Nephron (organoid): ENCODE measurements around the gene PAQR8.
A peak's percentile ranks its signal among the peaks of the same experiment; 100 is the strongest.

ENCODE experiments used
- H3K27ac Mint-ChIP-seq, 3 experiments: 2 replicates each; pipeline ENCODE4 v1.8.0; 2020; ENCODE audit warnings: mixed read lengths in 3 of 3, mild to moderate bottlenecking in 2 of 3, moderate library complexity in 1 of 3
- H3K27me3 Mint-ChIP-seq: 2 replicates; pipeline ENCODE4 v1.8.0; 2021; ENCODE audit warnings: low read depth, mild to moderate bottlenecking, moderate library complexity, mixed read lengths
- H3K36me3 Mint-ChIP-seq: 2 replicates; pipeline ENCODE4 v1.8.0; 2020; ENCODE audit warnings: low read depth, mixed read lengths
- H3K4me1 Mint-ChIP-seq: 2 replicates; pipeline ENCODE4 v1.8.0; 2020; ENCODE audit warnings: mixed read lengths
- H3K4me3 Mint-ChIP-seq, 3 experiments: 2 replicates each; pipeline ENCODE4 v1.8.0; 2020; ENCODE audit warnings: mild to moderate bottlenecking in 3 of 3, mixed read lengths in 3 of 3, moderate library complexity in 2 of 3
- H3K9me3 Mint-ChIP-seq: 2 replicates; pipeline ENCODE4 v1.8.0; 2020; ENCODE audit warnings: mixed read lengths
- TF ChIP-seq, protein P1 (sequence below), 3 experiments: fragments of 200-600 bp; sonication (generic); IDR thresholded peaks; one replicate each; pipeline ENCODE4 v1.5.0; 2021; ENCODE audit warnings: antibody characterized with exemption in 3 of 3; ENCODE audit not compliant: unreplicated experiment in 3 of 3

PAQR8 gene, protein sequence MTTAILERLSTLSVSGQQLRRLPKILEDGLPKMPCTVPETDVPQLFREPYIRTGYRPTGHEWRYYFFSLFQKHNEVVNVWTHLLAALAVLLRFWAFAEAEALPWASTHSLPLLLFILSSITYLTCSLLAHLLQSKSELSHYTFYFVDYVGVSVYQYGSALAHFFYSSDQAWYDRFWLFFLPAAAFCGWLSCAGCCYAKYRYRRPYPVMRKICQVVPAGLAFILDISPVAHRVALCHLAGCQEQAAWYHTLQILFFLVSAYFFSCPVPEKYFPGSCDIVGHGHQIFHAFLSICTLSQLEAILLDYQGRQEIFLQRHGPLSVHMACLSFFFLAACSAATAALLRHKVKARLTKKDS

DNA sequence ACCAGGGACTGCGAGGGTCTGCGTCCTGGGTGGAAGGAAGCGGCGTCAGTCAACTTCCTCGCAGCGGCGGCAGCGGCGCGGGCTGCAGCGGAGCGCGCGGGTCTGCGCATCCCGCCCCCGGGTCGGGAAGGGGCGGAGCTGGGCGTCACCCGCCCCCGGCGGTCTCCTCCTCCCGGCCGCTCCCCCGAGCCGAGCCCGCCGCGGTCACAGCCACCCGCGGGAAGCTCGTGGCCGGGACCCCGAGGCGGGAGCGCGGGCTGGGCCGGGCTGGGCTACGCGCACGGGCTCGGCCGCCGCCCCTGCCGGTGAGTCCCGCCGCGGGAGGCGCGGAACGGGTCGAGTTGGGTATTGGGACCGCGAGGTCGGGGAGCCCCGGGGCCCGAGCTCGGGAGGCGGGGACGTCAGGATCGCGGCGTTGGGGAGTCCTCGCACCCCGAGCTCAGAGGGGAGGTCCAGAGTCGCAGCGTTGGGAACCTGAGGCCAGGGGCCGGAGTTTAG, at the start of gene PAQR8:
Gene PAQR8 (plus strand): TSS at position 207 of the 498 bp plus-strand sequence. CDS start 41,063 bp downstream, outside the sequence.
- TF ChIP-seq, protein P1, sequence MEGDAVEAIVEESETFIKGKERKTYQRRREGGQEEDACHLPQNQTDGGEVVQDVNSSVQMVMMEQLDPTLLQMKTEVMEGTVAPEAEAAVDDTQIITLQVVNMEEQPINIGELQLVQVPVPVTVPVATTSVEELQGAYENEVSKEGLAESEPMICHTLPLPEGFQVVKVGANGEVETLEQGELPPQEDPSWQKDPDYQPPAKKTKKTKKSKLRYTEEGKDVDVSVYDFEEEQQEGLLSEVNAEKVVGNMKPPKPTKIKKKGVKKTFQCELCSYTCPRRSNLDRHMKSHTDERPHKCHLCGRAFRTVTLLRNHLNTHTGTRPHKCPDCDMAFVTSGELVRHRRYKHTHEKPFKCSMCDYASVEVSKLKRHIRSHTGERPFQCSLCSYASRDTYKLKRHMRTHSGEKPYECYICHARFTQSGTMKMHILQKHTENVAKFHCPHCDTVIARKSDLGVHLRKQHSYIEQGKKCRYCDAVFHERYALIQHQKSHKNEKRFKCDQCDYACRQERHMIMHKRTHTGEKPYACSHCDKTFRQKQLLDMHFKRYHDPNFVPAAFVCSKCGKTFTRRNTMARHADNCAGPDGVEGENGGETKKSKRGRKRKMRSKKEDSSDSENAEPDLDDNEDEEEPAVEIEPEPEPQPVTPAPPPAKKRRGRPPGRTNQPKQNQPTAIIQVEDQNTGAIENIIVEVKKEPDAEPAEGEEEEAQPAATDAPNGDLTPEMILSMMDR (IDR thresholded peaks at IDR 0.05; ENCODE audit: unreplicated experiment in 3 of 3) = no peak
- no peaks in the 10 kb centered on the region for H3K36me3 Mint-ChIP-seq
- no peaks in the 10 kb centered on the region for H3K9me3 Mint-ChIP-seq
- H3K4me1 Mint-ChIP-seq = peaks cover 17% of the 10 kb centered on the region
- peak within 1 kb of the TSS; percentile 98 to 99 (median 98) for H3K4me3 Mint-ChIP-seq
- peak within 1 kb of the TSS; percentile 80 to 96 (median 83) for H3K27ac Mint-ChIP-seq
- peaks cover 14% of the 10 kb centered on the region for H3K27me3 Mint-ChIP-seq

DNA sequence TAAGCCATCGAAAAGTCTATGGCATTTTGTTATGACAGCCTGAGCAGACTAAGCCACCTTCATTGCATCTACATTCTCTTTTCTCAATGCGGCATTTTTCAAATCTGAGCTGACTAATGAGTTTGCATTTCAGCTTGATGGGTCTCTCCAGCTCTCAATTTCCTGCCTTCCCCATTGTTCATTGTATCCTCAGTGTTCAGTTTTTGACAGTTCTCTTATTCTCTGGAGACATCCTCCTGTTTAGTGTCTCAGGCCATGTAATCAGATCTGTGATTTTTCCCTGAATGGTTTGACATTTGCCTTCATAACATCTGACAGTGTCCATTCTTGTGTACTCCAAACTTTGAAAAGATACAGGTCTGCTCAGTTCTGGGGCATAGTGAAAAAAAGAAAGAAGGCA, 49.5 kb upstream of the PAQR8 start:
- H3K4me1 Mint-ChIP-seq = no peaks in the 10 kb centered on the region

DNA sequence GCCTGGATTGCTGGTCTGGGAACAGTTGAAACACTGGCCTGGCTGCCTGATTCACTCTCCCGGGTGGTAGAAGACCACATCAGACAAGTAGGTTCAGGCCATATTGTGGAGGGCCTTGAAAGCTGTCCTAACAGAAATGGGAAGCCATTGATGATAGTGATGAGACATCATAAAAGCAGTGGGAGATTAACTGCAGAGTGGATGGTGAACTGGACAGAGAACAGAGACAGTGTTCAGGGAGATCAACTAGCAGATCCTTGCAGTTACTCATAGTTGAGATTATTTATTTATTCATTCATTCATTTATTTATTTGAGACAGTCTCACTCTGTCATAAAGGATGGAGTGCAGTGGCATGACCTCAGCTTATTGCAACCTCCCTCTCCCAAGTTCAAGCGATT, 47.2 kb upstream of the PAQR8 start:
- Mint-ChIP-seq H3K27ac (no peak overlapping the region), H3K9me3 (no peaks in the 10 kb centered on the region), H3K4me1 (peaks cover 5% of the 10 kb centered on the region), H3K4me3 (no peak overlapping the region), H3K36me3 (no peaks in the 10 kb centered on the region), H3K27me3 (no peaks in the 10 kb centered on the region)
- TF ChIP-seq, protein P1 (IDR thresholded peaks at IDR 0.05; ENCODE audit: unreplicated experiment in 3 of 3) = no peak

More for the DNA sequence above, 49.5 kb upstream of the PAQR8 start:
- H3K27me3 Mint-ChIP-seq = no peaks in the 10 kb centered on the region
- no peak overlapping the region for H3K27ac Mint-ChIP-seq
- H3K4me3 Mint-ChIP-seq = no peak overlapping the region
- H3K9me3 Mint-ChIP-seq = no peaks in the 10 kb centered on the region
- H3K36me3 Mint-ChIP-seq = no peaks in the 10 kb centered on the region
- TF ChIP-seq, protein P1 (IDR thresholded peaks at IDR 0.05; ENCODE audit: unreplicated experiment in 3 of 3) = no peak

DNA sequence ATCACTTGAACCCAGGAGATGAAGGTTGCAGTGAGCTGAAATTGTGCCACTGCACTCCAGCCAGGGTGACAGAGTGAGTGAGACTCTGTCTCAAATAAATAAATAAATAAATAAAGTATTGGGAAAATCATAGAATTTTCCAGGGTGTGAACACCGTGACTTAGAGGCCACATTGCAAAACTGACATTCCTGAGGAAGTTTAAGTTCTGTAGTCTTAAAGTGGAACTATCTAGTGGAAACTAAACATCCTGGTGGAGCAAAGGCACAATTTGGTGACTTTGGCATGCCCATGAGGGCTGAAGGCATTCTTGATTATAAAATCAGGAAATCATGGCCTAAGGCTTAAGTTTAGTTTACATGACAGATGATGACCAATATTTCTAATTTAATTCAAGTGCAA, 44.7 kb upstream of the PAQR8 start:
- Mint-ChIP-seq H3K4me1 (peaks cover 8% of the 10 kb centered on the region), H3K4me3 (no peak overlapping the region), H3K27ac (no peak overlapping the region), H3K36me3 (no peaks in the 10 kb centered on the region), H3K9me3 (no peaks in the 10 kb centered on the region), H3K27me3 (no peaks in the 10 kb centered on the region)
- TF ChIP-seq, protein P1 (IDR thresholded peaks at IDR 0.05; ENCODE audit: unreplicated experiment in 3 of 3) = no peak

DNA sequence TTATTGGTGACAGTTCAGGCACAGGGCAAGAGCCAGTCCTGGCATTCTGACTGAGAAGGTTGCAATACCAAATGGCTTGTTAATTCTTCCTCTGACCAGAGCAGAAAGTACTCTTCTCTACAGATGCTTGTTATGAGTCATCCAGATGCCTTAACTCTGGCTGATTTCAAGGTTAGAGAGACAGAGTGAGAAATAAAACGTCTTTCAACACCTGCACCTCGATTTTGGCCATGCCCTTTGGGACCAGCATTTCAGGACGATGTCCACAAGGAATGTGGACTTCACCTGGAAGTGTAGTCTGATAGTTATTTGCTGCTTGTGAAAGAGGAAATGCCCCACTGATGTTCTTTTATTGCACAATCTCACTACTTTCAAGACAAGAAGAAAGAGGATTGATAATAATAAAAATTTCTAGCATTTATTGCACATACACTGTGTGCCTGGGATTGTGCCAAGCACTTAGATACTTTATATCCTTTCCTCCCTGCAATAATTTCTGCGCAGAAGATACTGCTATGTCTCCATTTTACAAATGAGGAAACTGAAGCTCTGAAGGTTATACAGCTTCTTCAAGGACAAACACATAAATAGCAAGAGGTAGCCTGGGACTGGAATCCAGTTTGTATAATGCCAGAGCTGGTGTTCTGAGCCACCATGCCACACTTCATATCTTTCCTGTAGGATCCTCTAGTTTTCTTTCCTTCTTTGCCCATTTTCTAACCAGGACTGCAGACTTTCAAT, 43.9 kb upstream of the PAQR8 start:
- H3K9me3 Mint-ChIP-seq = no peaks in the 10 kb centered on the region
- H3K27ac Mint-ChIP-seq = no peak overlapping the region

More for the DNA sequence above, 43.9 kb upstream of the PAQR8 start:
- Mint-ChIP-seq H3K27me3 (no peaks in the 10 kb centered on the region), H3K4me1 (peaks cover 11% of the 10 kb centered on the region), H3K36me3 (no peaks in the 10 kb centered on the region), H3K4me3 (no peak overlapping the region)
- TF ChIP-seq, protein P1 (IDR thresholded peaks at IDR 0.05; ENCODE audit: unreplicated experiment in 3 of 3) = no peak
